Measurements from ENCODE around the gene THRB.

Gene THRB

DNA sequence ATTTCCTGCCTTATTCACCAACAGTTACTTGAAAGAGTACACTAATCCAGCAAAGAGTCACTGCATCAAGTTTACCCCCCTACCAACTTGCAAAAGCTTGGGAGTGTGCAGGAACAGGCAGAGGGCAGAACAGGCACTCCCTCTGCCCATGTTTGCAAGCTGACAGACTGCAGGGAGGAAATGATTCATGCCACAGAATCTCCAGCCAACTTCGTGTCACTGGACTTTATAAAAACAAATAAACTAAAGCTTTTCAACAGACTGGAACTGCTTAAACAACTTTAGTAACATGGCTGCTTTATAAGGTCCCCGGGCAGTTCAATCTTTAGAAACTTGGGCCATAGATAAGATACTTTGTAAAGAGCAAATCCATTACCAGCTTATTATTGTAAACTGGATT, 129.5 kb downstream of the THRB start:
- Mint-ChIP-seq H3K27me3 (no peaks in the 10 kb centered on the region), H3K27ac (no peak overlapping the region), H3K4me3 (no peak overlapping the region), H3K4me1 (ENCODE audit: low read depth) (no peaks in the 10 kb centered on the region), H3K36me3 (no peaks in the 10 kb centered on the region), H3K9me3 (ENCODE audit: low read depth) (no peaks in the 10 kb centered on the region)

DNA sequence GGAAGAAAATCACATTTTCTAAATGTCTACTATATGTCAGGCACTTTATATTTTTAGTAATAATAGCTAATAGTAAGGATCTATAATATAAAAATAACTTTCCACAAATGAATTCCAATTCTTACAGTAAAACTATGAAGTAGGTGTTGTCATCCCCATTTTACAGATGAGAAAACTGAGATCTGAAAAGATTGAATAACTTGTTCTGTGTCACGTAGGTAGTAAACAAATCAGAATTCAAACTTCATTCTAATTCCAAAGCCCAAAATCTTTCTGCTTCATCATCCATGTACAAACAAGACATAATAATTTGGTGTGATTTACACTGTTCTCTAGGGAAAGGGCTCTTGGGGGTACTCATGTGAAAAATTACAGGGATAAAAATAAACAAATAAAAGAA, 130.3 kb downstream of the THRB start:
- Mint-ChIP-seq H3K9me3 (ENCODE audit: low read depth) (no peaks in the 10 kb centered on the region), H3K27me3 (no peaks in the 10 kb centered on the region), H3K4me1 (ENCODE audit: low read depth) (no peaks in the 10 kb centered on the region), H3K4me3 (no peak overlapping the region), H3K36me3 (no peaks in the 10 kb centered on the region), H3K27ac (no peak overlapping the region)

DNA sequence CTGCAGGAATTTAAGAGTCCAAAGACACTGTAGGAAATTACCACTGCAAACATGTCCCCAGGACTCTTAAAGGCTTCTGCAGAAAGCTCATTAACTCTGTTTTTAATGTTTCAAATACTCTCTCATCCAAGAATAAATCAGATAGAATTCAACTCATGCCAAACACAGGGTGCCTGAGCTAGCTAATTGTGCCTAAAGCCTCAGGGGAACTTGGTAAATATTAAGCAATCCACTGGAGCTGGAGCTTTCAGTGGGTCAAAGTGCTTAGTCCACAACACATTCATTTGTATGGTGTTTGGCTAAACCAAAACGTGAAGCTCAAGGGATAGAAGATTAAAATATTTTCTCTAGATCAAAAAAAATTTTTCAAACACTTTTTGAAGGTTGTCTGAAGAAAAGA, 131.4 kb downstream of the THRB start:
- Mint-ChIP-seq H3K9me3 (ENCODE audit: low read depth) (no peaks in the 10 kb centered on the region), H3K27me3 (no peaks in the 10 kb centered on the region), H3K27ac (no peak overlapping the region), H3K4me1 (ENCODE audit: low read depth) (no peaks in the 10 kb centered on the region), H3K36me3 (no peaks in the 10 kb centered on the region), H3K4me3 (no peak overlapping the region)

DNA sequence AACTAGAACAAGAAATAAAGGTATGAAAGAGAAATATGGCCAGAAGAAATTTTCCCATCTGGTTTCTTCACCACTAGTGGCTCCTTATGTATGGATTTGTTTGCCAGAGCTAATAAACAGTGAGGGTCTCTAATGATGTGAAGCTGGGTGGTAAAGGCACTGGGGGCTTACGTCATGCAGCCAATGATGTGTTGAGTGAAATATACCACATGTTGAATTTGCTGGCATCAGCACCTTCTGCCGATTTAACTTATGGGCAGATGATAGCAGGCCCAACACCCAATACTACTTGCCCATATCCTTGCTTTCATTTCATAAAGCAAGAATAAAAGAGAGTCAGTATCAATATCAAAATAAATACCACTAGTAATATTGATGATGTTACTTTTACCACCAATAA, 133.0 kb downstream of the THRB start:
- no peak overlapping the region for H3K4me3 Mint-ChIP-seq
- H3K27ac Mint-ChIP-seq: no peak overlapping the region
- no peaks in the 10 kb centered on the region for H3K36me3 Mint-ChIP-seq
- H3K27me3 Mint-ChIP-seq: no peaks in the 10 kb centered on the region
- no peaks in the 10 kb centered on the region for H3K9me3 Mint-ChIP-seq (ENCODE audit: low read depth)
- no peaks in the 10 kb centered on the region for H3K4me1 Mint-ChIP-seq (ENCODE audit: low read depth)

DNA sequence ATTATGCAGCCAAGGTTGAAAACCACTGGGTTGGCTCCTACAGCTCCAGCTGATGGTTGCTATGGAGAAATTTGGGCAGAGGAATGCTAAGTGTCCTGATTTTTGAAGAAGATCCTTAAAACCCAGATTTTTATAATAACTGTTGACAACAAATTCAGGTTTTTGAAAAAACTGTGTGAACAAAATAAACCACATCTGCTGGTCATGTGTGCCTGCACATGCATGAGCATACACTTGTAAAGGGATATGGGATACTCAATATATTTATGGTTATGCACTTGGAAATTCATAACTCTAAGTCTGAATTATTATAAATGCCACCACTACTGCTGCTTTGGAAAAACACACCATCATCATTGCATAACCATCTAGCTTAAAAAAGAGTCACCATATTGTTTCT, 133.7 kb downstream of the THRB start:
- H3K36me3 Mint-ChIP-seq: no peaks in the 10 kb centered on the region

DNA sequence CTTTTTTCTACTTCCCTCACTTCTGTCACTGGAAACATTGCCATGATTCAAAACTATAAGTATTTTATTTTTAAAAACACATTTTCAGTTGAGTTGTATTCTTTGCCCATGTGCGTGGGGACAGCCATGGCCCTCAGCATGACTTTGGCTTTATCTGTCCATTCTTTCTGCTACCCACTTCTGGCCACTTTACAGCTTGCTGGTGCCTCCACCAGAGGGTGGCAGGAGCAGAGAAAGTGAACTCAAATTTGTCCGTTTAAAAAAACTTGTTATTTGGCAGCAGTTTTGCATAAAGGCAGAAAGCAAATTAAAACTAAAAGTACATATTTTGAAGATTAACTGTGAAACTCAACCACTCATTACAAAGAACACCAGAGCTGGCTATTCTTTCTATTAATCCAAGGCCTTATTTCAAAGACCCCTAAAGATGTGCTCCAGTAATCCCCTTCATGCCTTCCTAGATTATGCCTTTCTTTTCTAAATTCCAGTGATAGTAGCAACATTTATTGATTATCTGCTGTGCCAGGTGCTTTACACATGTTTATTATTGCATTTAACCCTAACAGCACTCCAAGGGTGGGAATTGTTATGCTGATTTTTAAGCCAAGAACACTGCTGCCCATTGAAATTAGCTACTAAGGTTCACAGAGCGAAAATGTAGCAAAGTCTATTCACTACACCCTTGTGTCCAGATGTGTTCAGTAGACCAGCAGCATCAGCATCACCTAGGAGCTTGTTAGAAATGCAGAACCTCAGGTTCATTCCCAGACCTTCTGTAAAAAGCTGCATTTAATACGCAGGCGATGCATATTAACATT, 134.8 kb downstream of the THRB start:
- Mint-ChIP-seq H3K4me3 (no peak overlapping the region), H3K36me3 (no peaks in the 10 kb centered on the region), H3K27me3 (no peaks in the 10 kb centered on the region), H3K9me3 (ENCODE audit: low read depth) (no peaks in the 10 kb centered on the region), H3K27ac (no peak overlapping the region), H3K4me1 (ENCODE audit: low read depth) (no peaks in the 10 kb centered on the region)

More for the DNA sequence above, 133.7 kb downstream of the THRB start:
- no peaks in the 10 kb centered on the region for H3K4me1 Mint-ChIP-seq (ENCODE audit: low read depth)
- H3K9me3 Mint-ChIP-seq (ENCODE audit: low read depth): no peaks in the 10 kb centered on the region
- no peak overlapping the region for H3K27ac Mint-ChIP-seq
- H3K27me3 Mint-ChIP-seq: no peaks in the 10 kb centered on the region
- no peak overlapping the region for H3K4me3 Mint-ChIP-seq

DNA sequence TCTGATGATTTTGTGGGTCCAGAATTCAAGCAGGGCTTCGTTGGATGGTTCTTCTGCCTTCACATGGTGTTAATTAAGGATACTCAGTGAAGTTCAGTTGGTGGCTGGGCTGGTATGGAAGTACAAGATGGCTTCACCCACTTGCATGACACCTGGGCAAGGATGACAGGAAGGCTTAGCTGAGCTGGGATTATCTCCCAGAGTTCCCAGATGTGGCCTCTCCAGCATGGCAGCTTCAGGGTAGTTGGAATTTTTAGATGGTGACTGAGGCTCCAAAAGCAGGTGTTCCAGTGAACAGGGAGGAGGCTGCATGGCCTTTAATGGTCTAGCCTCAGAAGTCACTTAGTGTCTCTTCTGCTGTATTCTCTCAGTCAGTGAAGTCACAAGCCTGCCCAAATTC, 135.5 kb downstream of the THRB start:
- no peaks in the 10 kb centered on the region for H3K27me3 Mint-ChIP-seq
- no peaks in the 10 kb centered on the region for H3K4me1 Mint-ChIP-seq (ENCODE audit: low read depth)
- no peak overlapping the region for H3K4me3 Mint-ChIP-seq
- H3K9me3 Mint-ChIP-seq (ENCODE audit: low read depth): peaks cover 4% of the 10 kb centered on the region
- H3K36me3 Mint-ChIP-seq: no peaks in the 10 kb centered on the region
- H3K27ac Mint-ChIP-seq: no peak overlapping the region

DNA sequence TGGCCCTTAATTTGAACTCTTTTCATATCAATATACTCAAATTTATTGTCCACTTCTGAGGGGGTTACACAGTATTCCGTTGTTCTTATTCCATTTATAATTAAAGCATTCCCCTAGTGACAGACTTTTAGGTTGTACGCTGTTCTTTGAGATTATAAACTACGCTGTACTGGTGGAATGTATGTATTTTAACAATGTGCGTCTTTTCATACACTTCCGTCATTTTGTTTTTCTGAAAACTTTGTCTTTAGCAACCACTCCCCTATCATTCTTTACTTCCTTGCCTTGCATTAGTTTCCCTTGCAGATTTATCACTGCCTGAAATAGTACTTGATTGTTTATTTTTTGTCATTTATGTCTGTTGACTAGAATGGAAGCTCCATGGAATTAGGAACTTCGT, 137.0 kb downstream of the THRB start:
- Mint-ChIP-seq H3K4me1 (ENCODE audit: low read depth) (no peaks in the 10 kb centered on the region), H3K27ac (no peak overlapping the region), H3K27me3 (no peaks in the 10 kb centered on the region), H3K4me3 (no peak overlapping the region), H3K9me3 (ENCODE audit: low read depth) (peaks cover 4% of the 10 kb centered on the region), H3K36me3 (no peaks in the 10 kb centered on the region)

DNA sequence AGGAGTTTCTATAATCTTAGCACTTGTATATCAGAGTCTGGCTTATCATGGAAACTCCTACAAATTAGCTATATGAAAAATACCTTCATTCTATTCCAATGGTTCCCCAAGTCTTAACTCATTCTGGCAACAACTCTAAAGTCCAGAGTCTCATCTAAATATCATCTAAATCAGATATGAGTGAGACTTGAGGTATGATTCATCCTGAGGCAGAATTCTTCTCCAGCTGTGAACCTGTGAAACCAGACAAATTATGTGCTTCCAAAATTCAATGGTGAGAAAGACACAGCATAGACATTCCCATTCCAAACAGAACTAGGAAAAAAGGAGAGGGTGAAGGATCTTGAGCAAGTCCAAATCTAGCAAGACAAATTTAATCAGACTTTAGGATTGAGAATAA, 138.8 kb downstream of the THRB start:
- no peaks in the 10 kb centered on the region for H3K36me3 Mint-ChIP-seq
- no peak overlapping the region for H3K27ac Mint-ChIP-seq
- H3K4me1 Mint-ChIP-seq (ENCODE audit: low read depth): no peaks in the 10 kb centered on the region
- no peaks in the 10 kb centered on the region for H3K27me3 Mint-ChIP-seq
- peaks cover 4% of the 10 kb centered on the region for H3K9me3 Mint-ChIP-seq (ENCODE audit: low read depth)
- no peak overlapping the region for H3K4me3 Mint-ChIP-seq

DNA sequence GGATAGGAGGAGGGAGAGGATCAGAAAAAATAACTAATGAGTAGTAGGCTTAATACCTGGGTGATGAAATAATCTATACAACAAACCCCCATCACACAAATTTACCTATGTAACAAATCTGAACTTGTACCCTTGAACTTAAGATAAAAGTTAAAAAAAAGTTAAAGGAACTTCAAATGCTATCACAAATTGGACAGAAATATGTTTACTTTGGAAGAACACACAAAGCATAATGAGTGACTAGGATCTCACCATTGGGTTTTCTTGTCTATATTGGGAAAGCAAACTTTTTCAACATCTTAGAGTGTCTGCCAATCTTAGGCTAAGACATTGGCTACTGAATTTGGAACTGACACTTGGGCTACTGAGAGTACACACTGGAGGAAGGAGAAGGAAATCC, 140.4 kb downstream of the THRB start:
- Mint-ChIP-seq H3K9me3 (ENCODE audit: low read depth) (peaks cover 4% of the 10 kb centered on the region), H3K27ac (no peak overlapping the region), H3K27me3 (no peaks in the 10 kb centered on the region), H3K4me1 (ENCODE audit: low read depth) (no peaks in the 10 kb centered on the region), H3K36me3 (no peaks in the 10 kb centered on the region), H3K4me3 (no peak overlapping the region)

DNA sequence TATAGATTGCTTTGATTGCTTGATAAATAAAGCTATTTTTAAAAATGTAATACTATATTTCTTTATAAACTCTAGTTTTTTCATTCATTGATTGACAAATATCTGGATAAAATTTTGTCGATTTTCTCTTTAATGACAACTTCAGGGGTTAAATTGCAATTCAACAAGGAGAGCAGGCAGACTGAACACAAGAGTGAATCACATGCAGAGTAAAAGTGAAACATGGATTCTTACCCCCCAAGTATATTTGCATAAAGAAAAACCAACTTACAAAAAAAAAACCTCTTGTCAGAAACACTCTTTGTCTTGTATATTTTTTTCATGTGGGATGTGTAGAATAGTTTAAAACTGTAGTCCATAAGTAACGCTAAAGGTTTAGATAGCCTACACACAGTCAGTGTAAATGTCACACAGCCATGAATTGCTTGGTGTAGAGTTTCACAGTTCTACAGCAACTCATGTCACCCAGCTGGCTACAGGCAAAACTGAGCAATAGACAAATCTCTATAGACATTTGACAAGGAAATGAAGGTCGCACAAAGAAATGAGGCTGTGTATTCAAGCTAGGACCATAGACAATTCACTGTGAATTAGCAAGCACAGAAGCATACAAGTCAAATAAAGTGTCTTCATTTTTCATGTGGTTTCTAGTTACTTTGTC, 141.6 kb downstream of the THRB start:
- Mint-ChIP-seq H3K36me3 (no peaks in the 10 kb centered on the region), H3K4me1 (ENCODE audit: low read depth) (no peaks in the 10 kb centered on the region), H3K27me3 (no peaks in the 10 kb centered on the region), H3K9me3 (ENCODE audit: low read depth) (peaks cover 4% of the 10 kb centered on the region), H3K27ac (no peak overlapping the region), H3K4me3 (no peak overlapping the region)

DNA sequence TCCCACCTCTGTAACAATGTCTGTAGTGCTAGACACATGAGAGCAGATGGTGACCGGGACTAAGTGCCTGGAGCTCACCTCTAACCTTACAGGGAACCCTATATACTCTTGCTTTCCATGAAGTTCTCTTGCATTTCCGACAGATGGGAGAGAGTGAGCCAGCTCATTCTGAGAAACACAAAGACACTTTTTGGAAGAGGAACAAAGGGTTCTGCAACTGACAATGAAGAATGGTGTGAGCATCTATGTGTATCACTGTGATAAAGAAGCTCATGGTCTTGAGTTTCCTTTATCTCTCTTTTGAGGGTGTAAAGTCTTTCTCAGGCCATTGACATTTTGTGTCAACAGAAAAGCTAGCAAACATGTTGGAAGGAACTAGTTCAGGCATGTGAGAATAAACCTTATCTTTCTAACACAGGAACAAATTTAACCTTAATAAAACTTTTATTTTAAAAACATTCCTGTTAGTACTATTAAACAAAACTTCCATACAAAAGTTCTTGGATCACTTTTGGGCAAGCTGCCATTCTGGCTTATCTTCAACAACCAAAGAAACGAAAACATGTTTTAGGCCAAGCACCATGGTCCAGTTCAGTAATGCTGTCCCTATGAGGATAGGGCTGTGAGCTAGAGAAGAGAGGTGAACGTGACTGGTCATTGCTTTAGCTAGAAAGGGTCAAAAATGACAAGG, 142.7 kb downstream of the THRB start:
- no peaks in the 10 kb centered on the region for H3K36me3 Mint-ChIP-seq
- H3K27me3 Mint-ChIP-seq: no peaks in the 10 kb centered on the region
- H3K4me3 Mint-ChIP-seq: no peak overlapping the region
- peaks cover 4% of the 10 kb centered on the region for H3K9me3 Mint-ChIP-seq (ENCODE audit: low read depth)
- no peaks in the 10 kb centered on the region for H3K4me1 Mint-ChIP-seq (ENCODE audit: low read depth)
- no peak overlapping the region for H3K27ac Mint-ChIP-seq

DNA sequence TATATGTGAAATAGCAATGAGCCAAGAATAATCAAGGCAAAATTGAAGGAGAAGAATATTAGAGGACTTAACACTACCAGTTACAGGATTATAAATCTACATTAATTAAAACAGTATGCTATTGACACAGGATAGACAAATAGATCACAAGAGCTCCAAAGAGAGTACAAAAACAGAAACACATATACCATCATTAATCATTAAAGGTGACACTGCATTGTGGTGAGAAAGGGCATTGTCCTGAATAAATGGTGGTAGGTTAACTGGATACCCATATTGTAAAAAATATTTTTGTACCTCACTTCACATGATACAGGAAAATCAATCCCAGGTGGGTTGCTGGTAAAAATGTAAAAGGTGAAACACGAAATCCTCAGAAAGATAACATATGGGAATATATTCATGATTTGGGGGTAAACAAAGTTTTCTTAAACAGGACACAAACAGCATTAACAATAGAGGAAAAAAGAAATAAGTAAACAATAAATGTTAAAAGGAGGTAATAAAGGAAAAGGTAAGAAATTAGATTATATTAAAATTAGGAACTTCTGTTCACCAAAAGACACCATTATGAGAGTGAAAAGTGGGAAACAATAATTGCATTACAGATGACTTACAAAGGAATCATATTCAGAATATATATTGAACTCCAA, 145.2 kb downstream of the THRB start:
- Mint-ChIP-seq H3K27ac (no peak overlapping the region), H3K4me1 (ENCODE audit: low read depth) (no peaks in the 10 kb centered on the region), H3K4me3 (no peak overlapping the region), H3K27me3 (peaks cover 2% of the 10 kb centered on the region), H3K9me3 (ENCODE audit: low read depth) (peaks cover 3% of the 10 kb centered on the region), H3K36me3 (no peaks in the 10 kb centered on the region)

DNA sequence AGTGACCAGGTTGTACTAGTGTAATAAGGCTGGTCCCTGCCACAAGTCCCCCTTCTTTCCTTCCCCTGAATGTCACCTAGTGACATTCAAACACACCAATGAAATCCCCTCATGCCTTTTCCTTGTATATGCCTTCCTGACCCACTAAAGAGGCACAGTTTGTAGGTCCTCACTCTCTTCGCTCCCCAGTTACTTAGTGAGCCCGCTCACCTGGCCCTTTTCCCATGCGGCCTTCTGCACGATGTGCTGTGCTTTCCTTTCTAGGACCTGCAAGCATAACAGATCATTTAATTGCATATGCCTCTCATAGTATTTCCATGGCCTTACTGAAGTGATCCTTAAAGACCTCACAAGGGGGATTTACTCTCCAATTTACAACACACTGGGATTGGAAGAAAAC, 146.3 kb downstream of the THRB start:
- H3K27ac Mint-ChIP-seq: no peak overlapping the region
- no peak overlapping the region for H3K4me3 Mint-ChIP-seq
- H3K9me3 Mint-ChIP-seq (ENCODE audit: low read depth): no peaks in the 10 kb centered on the region
- peaks cover 2% of the 10 kb centered on the region for H3K27me3 Mint-ChIP-seq
- no peaks in the 10 kb centered on the region for H3K36me3 Mint-ChIP-seq
- no peaks in the 10 kb centered on the region for H3K4me1 Mint-ChIP-seq (ENCODE audit: low read depth)

DNA sequence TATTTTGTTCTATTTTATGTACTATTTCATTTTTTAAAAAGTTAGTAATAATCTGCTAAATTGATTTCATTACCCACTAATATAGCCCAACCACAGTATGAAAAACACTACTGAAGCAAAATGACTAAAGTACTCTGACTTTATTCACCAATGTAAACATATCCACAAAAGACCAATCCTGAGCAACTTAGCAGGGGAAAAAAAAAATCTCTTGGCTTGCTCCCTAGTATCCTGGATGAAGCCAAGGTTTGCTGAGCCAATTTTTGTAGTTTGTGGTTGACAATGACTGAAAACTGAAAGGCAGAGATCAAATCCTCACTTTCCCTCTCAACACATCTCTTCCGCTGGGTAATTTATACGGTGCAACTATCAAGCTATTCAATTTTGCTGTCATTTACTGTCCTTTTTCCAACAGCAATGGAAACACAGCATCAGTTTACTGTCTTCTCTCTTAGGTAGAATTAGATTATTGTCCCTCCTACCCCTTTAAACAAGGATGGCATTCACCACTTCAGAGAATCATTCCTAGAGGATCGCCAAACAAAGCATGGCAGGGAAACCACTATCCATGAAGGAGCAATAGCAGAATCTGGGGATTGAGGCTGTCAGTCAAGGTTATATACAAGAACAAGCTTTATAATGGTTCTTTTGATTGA, 149.7 kb downstream of the THRB start:
- H3K27ac Mint-ChIP-seq: no peak overlapping the region
- no peaks in the 10 kb centered on the region for H3K36me3 Mint-ChIP-seq
- H3K27me3 Mint-ChIP-seq: peaks cover 2% of the 10 kb centered on the region
- H3K4me1 Mint-ChIP-seq (ENCODE audit: low read depth): no peaks in the 10 kb centered on the region
- H3K9me3 Mint-ChIP-seq (ENCODE audit: low read depth): no peaks in the 10 kb centered on the region
- no peak overlapping the region for H3K4me3 Mint-ChIP-seq

All from activated naive CD8-positive, alpha-beta T cell (primary cell).